T-helper 17 cell (primary cell): Measurements from ENCODE around the gene PILRB. TPM values are rescaled to one million over a fixed set of nuclear protein-coding genes. Genes with fewer than 3 reads are reported as not detected.

Experiments
- ATAC-seq: fragments of 150-1000 bp; cut with Tn5 transposase; 2 replicates; pipeline ENCODE4 v1.10.0; 2021; ENCODE audit warnings: mild to moderate bottlenecking, moderate library complexity
- DNase-seq, 3 donors: peaks; one replicate each; pipeline versions ENCODE4 v3.0.0 to v3.0.0-alpha.2; 2020 to 2021
- H3K9me3 ChIP-seq: one replicate; pipeline ENCODE4 v1.7.0; 2013; ENCODE audit warnings: low read length, mild to moderate bottlenecking; ENCODE audit not compliant: control insufficient read depth, poor library complexity, severe bottlenecking
- H3K27ac Mint-ChIP-seq: one replicate; pipeline ENCODE4 v1.8.0; 2022; ENCODE audit warnings: mild to moderate bottlenecking, moderate library complexity, mixed read lengths
- H3K27me3 Mint-ChIP-seq: one replicate; pipeline ENCODE4 v1.8.0; 2022; ENCODE audit warnings: mixed read lengths
- H3K36me3 Mint-ChIP-seq: one replicate; pipeline ENCODE4 v1.8.0; 2022; ENCODE audit warnings: low read depth, mixed read lengths
- H3K4me1 Mint-ChIP-seq: one replicate; pipeline ENCODE4 v1.8.0; 2022; ENCODE audit warnings: mild to moderate bottlenecking, mixed read lengths
- H3K4me3 Mint-ChIP-seq: one replicate; pipeline ENCODE4 v1.8.0; 2022; ENCODE audit warnings: mild to moderate bottlenecking, moderate library complexity, mixed read lengths
- total RNA-seq, 4 donors: library from RNA in 2 of 4; stranded (reverse) in 2 of 4; gene quantifications; one replicate each; pipeline ENCODE4 v1.2.3 and lab custom pipeline; 2022 to 2026

PILRB gene
- total RNA-seq, 2 donors from 2014 or later = 71.6 to 97.2 TPM

DNA sequence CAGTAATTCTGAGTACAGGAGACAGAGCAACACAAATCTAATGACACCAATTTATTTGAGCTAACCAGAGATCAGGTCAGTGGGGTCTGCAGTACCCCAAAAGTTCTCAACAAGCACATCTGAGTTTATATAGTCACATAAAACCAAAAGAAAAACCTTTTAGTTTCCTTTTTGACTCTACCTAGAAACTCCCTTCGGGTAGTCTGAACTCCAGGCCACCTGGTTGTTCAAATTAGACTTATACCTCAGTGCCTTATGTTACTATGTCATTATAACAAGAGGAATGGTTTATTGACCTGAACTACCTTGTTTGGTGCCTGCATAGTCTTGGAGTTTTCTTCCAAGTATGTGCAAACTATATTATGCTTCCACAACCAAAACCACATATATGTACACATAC, 56.0 kb downstream of the PILRB start:
- DNase-seq = no peak
- Mint-ChIP-seq H3K4me1 (peaks cover 5% of the 10 kb centered on the region), H3K27me3 (peaks cover 14% of the 10 kb centered on the region), H3K36me3 (peaks cover 13% of the 10 kb centered on the region), H3K4me3 (no peak overlapping the region), H3K27ac (no peak overlapping the region)
- no peak for ATAC-seq
- no peaks in the 10 kb centered on the region for H3K9me3 ChIP-seq

DNA sequence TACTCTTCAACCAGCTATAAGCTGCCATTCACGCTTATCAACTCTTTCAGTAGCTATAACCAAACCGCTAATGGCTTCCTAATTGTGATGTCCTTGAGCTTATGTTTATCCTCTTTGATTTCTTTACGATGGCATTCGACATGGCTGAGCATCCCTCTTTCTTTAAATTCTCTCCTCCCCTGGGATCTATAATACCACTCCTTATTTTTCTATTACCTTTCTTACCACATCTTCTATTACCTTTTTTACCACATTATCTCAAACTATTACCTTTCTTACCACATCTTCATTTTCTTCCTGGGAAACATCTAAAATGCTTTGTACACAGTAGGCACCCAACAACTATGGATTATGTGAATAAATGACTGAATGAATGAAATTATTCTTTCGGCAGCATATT, 57.5 kb downstream of the PILRB start:
- ATAC-seq (no peak), DNase-seq (no peak)
- peaks cover 14% of the 10 kb centered on the region for H3K27me3 Mint-ChIP-seq
- peaks cover 13% of the 10 kb centered on the region for H3K36me3 Mint-ChIP-seq
- no peaks in the 10 kb centered on the region for H3K9me3 ChIP-seq
- H3K4me1 Mint-ChIP-seq = peaks cover 5% of the 10 kb centered on the region
- no peak overlapping the region for H3K4me3 Mint-ChIP-seq
- H3K27ac Mint-ChIP-seq = no peak overlapping the region

Other genes with a start within 250 kb of the PILRB start
- 10 to 100 TPM; 40.7 to 45.3 TPM for gene TAF6, start 238.8 kb upstream of the PILRB start, total RNA-seq
- gene CNPY4, start 238.5 kb upstream of the PILRB start, total RNA-seq = 10 to 100 TPM; 22.5 to 22.6 TPM
- 1 to 10 TPM; 4.0 to 4.2 TPM for gene MBLAC1, start 231.2 kb upstream of the PILRB start, total RNA-seq
- 100 to 1,000 TPM; 124 to 135 TPM for gene LAMTOR4, start 209.2 kb upstream of the PILRB start, total RNA-seq
- gene TRAPPC14, start 199.4 kb upstream of the PILRB start, total RNA-seq = 10 to 100 TPM; 45.8 to 46.9 TPM
- gene GAL3ST4, start 189.5 kb upstream of the PILRB start, total RNA-seq = 1 to 10 TPM; 5.0 to 6.5 TPM
- 1 to 10 TPM; 5.0 to 8.5 TPM for gene GPC2, start 180.7 kb upstream of the PILRB start, total RNA-seq
- 1 to 10 TPM; 4.0 to 4.8 TPM for gene STAG3, start 180.2 kb upstream of the PILRB start, total RNA-seq
- gene PVRIG, start 138.2 kb upstream of the PILRB start, total RNA-seq = 10 to 100 TPM; 30.1 to 30.5 TPM
- not detected for gene SPDYE3, start 50.4 kb upstream of the PILRB start, total RNA-seq
- gene PILRA, start 15.4 kb downstream of the PILRB start, total RNA-seq = 10 to 100 TPM in 1 of 2 donors, 1 to 10 TPM in 1; 3.1 to 14.5 TPM
- 1 to 10 TPM; 5.1 TPM for gene ZCWPW1, start 70.6 kb downstream of the PILRB start, total RNA-seq
- 10 to 100 TPM; 66.1 to 66.8 TPM for gene MEPCE, start 71.7 kb downstream of the PILRB start, total RNA-seq
- 10 to 100 TPM; 45.2 to 48.1 TPM for gene PPP1R35, start 78.4 kb downstream of the PILRB start, total RNA-seq
- gene SPACDR, start 106.1 kb downstream of the PILRB start, total RNA-seq = 1 to 10 TPM; 1.4 to 1.7 TPM
- gene TSC22D4, start 121.1 kb downstream of the PILRB start, total RNA-seq = 100 to 1,000 TPM in 1 of 2 donors, 10 to 100 TPM in 1; 94.7 to 104 TPM
- gene NYAP1, start 125.8 kb downstream of the PILRB start, total RNA-seq = 1 to 10 TPM; 1.3 TPM
- 10 to 100 TPM; 33.1 to 45.9 TPM for gene AGFG2, start 181.1 kb downstream of the PILRB start, total RNA-seq
- 10 to 100 TPM; 33.1 to 43.1 TPM for gene SAP25, start 215.8 kb downstream of the PILRB start, total RNA-seq
- gene LRCH4, start 228.0 kb downstream of the PILRB start, total RNA-seq = 100 to 1,000 TPM; 284 to 305 TPM
- under 1 TPM; 0.31 to 0.70 TPM for gene FBXO24, start 228.2 kb downstream of the PILRB start, total RNA-seq
- 10 to 100 TPM; 12.6 to 14.7 TPM for gene PCOLCE, start 244.2 kb downstream of the PILRB start, total RNA-seq